ENCODE measurements around the gene EEFSEC.

GRCh38 chr3:128367221-128367620 lies 213.9 kb downstream of the EEFSEC start:
- no peak for TF ChIP-seq CTCF (optimal IDR thresholded peaks at IDR 0.05 in 1 of 3, IDR thresholded peaks at IDR 0.05 in 1 of 3, conservative IDR thresholded peaks at IDR 0.05 in 1 of 3; ENCODE audit: extremely low read depth in 1 of 3, insufficient read depth in 2 of 3, low read length in 3 of 3)
- no peak for TF ChIP-seq EZH2 (IDR thresholded peaks at IDR 0.05; ENCODE audit: low read length)
